ENCODE results near the gene OSBP. TPM values are rescaled to one million over a fixed set of nuclear protein-coding genes. Genes with fewer than 3 reads are reported as not detected.
A peak's percentile ranks its signal among the peaks of the same experiment; 100 is the strongest.

Gene OSBP, protein sequence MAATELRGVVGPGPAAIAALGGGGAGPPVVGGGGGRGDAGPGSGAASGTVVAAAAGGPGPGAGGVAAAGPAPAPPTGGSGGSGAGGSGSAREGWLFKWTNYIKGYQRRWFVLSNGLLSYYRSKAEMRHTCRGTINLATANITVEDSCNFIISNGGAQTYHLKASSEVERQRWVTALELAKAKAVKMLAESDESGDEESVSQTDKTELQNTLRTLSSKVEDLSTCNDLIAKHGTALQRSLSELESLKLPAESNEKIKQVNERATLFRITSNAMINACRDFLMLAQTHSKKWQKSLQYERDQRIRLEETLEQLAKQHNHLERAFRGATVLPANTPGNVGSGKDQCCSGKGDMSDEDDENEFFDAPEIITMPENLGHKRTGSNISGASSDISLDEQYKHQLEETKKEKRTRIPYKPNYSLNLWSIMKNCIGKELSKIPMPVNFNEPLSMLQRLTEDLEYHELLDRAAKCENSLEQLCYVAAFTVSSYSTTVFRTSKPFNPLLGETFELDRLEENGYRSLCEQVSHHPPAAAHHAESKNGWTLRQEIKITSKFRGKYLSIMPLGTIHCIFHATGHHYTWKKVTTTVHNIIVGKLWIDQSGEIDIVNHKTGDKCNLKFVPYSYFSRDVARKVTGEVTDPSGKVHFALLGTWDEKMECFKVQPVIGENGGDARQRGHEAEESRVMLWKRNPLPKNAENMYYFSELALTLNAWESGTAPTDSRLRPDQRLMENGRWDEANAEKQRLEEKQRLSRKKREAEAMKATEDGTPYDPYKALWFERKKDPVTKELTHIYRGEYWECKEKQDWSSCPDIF
- 12.3 and 15.1 TPM in 2 replicates for total RNA-seq

DNA sequence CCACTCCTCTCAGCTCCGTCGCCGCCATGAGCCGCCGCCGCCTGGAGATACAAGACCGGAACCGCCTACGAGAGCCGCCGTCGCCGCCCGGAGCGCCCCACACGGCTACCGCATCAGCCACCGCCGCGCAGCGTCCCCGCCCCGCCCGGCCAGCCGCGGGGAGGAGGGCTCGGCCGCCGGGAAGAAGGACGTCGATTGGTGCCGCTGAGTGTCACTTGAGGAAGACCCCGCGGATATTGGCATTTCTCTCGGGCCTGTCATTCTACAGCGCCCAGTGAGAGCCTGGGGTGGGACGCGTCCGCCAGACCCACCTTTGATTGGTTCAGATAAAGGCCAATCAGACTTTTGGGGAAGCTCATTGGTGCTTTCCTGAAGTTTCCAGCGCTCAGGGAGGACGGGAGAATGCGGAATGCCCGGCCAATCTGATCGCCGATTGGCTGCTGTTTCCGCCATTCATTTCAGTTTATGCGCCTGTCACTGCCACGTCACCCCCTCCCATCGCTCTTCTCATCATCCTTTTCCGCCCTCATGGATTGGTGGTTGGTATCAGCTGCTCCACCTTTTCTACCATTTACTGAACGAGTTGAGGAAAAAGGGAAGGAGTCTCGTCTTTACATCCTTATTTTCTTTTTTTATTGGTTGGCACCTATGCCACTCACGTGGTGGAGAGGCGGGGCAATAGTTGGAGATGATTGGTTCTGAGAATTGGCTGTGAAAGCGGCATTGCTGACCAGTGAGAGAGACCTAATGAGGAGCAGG is at the start of gene OSBP:
OSBP (minus strand) TSS at position 138 of the 759 bp plus-strand sequence; CDS start at position 28, 110 bp downstream.
- peak within 1 kb of the TSS; percentile 91 for H3K4me3 ChIP-seq (ENCODE audit: low read depth, low read length)
- peak; percentile 100 for DNase-seq (ENCODE audit: low read depth)
- TF ChIP-seq, protein P1, sequence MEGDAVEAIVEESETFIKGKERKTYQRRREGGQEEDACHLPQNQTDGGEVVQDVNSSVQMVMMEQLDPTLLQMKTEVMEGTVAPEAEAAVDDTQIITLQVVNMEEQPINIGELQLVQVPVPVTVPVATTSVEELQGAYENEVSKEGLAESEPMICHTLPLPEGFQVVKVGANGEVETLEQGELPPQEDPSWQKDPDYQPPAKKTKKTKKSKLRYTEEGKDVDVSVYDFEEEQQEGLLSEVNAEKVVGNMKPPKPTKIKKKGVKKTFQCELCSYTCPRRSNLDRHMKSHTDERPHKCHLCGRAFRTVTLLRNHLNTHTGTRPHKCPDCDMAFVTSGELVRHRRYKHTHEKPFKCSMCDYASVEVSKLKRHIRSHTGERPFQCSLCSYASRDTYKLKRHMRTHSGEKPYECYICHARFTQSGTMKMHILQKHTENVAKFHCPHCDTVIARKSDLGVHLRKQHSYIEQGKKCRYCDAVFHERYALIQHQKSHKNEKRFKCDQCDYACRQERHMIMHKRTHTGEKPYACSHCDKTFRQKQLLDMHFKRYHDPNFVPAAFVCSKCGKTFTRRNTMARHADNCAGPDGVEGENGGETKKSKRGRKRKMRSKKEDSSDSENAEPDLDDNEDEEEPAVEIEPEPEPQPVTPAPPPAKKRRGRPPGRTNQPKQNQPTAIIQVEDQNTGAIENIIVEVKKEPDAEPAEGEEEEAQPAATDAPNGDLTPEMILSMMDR (conservative IDR thresholded peaks at IDR 0.05; ENCODE audit: low read depth, low read length), result no peak

DNA sequence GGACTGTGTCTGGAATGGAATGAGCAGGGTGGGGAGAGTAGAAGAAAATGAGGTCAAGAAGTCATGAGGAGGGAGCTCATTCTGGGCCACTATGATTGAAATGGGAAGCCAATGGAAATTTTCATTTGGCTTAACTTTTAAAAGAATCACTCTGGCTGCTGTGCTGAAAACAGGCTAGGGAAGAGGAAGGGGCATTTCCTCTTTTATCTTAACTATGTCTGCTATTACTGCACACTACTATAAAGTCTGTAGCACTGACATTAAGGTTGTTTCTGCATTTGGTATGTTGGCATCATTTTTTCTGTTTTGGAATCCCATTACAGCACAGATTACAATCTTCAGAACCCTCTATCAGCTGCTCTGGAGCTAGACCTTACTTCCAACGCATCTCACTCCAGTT is 45.0 kb upstream of the OSBP start:
- TF ChIP-seq, protein P1 (conservative IDR thresholded peaks at IDR 0.05; ENCODE audit: low read depth, low read length), result no peak
- DNase-seq (ENCODE audit: low read depth), result no peak
- H3K4me3 ChIP-seq (ENCODE audit: low read depth, low read length), result no peak overlapping the region

DNA sequence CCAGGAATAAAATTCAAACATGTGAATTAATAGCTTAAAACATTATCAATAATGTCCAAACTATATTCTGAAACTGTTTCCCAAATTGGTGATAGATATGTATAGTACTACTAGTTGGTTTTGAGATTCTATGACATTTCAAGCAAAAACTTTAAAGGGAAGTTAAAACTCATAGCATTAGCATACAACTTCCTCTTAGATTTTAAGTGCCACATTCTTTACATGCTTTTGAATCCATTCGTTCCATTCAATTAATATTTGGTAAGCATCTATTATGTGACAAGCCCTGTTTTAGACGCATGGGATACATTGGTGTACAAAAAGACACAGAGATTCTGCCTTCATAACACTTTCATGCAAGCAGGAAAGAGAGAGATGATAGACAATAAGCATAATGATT is 44.4 kb upstream of the OSBP start:
- no peak for DNase-seq (ENCODE audit: low read depth)
- TF ChIP-seq, protein P1 (conservative IDR thresholded peaks at IDR 0.05; ENCODE audit: low read depth, low read length), result no peak
- H3K4me3 ChIP-seq (ENCODE audit: low read depth, low read length), result no peak overlapping the region

DNA sequence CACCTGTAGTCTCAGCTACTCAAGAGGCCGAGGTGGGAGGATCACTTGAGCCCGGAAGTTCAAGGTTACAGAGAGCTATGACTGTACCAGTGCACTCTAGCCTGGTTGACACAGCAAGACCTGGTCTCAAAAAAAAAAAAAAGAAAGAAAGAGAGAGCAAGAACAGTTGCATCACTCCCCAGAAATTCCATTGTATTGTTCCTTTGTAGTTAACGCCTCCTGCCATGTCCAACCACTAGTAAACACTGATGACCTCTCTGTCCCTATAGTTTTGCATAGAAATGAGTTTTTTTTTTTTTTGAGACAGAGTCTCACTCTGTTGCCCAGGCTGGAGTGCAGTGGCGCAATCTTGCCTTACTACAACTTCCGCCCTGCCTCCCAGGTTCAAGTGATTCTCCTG is 42.5 kb upstream of the OSBP start:
- no peak for DNase-seq (ENCODE audit: low read depth)
- TF ChIP-seq, protein P1 (conservative IDR thresholded peaks at IDR 0.05; ENCODE audit: low read depth, low read length), result no peak
- H3K4me3 ChIP-seq (ENCODE audit: low read depth, low read length), result no peak overlapping the region

DNA sequence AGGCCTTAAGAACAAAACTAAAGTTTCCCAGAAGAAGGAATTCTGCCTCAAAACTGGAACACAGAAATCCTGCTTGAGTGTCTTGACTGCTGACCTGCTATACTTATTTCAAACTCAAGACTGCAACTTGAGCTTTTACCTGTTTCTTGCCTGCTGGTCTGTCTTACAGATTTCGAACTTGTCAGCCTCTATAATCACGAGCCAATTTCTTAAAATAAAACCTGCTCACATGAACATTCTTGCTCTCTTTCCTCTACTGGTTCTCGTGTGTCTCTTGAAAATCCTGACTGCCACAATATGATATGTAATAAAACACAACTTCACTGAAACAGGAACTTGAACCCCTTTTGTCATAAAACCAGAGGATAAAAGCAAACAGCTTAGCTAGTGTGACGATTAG is 39.3 kb upstream of the OSBP start:
- TF ChIP-seq, protein P1 (conservative IDR thresholded peaks at IDR 0.05; ENCODE audit: low read depth, low read length), result no peak
- H3K4me3 ChIP-seq (ENCODE audit: low read depth, low read length), result no peak overlapping the region
- DNase-seq (ENCODE audit: low read depth), result no peak

DNA sequence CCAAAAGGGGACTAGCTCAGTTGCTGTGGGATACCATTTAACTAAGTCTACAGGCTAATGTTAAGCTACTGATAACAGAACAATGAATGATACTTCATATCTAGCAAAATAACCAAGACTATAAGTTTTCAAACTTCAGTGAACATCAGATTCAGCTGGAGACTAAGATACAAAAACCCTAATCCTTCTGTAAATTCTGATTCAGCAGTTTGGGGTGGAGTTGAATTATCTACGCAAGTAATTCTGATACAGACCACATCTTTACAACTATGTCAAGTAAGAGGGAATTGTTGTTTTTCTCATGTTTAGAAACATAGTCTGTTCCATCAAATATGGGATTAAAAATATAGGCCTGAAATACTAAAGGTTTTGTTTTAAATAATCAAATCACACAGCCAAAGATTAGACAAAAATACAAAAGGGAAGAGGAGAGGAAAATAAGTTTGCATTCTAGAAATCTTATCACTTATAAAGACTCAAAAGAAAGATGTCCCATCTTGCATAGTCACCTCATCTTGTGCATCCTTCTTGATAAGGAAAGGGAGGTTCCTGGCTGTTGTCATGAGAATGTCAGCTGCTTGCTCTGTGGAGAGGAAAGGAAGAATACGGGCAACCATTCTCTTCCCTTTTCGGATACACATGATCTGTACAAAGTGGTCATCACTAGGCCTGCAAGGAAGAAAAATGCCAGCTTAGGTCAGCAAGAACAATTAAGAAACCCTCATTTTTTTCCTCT is 31.8 kb upstream of the OSBP start:
- TF ChIP-seq, protein P1 (conservative IDR thresholded peaks at IDR 0.05; ENCODE audit: low read depth, low read length), result no peak
- no peak for DNase-seq (ENCODE audit: low read depth)

More for the DNA sequence above, 31.8 kb upstream of the OSBP start:
- no peak overlapping the region for H3K4me3 ChIP-seq (ENCODE audit: low read depth, low read length)

Measured in epithelial cell of proximal tubule (primary cell).